Measurements from ENCODE around the gene RWDD1. TPM values are rescaled to one million over a fixed set of nuclear protein-coding genes. Genes with fewer than 3 reads are reported as not detected.
A peak's percentile ranks its signal among the peaks of the same experiment; 100 is the strongest.

RWDD1 gene
- total and polyA plus RNA-seq, 2 donors (not counting 1 experiment from before 2014, with no cell fraction given), result 22.8 to 60.3 TPM

DNA sequence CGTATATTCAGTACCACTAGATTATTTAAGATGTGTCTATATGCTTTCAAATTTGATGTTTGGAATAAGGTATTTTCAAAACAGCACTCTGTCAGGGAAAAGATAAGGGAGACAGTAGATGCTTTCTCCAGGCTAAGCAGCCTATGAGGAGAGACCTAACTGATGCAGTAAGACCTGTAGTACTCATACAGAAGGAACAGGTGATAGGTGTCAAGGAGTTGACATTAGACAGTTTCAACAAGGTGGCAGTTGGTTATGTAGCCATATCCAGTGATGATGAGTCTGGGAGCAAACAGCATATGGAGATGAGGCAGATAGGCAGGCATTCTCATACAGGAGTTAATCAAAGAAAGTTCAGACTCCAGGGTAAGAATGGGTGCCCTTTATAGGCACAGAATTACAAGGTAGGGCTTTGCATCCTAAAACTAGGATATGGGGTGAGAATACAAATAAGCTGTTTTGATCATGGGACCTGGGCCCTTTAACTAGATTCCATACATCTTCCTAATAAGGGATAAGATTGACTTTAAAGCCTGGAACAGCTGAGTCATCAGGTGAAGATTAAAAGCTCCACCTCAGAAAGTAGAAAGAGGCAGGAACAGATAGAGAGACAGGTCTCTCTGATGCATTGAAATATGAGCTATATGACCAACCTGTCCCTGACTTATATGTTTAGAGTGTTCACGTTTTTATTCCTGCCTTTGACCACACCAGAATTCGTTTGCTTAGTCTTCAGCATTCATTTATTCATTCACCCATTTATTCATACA is 52.9 kb downstream of the RWDD1 start:
- DNase-seq (ENCODE audit: low read depth in 2 of 2), result peak in 1 of 2 donors; percentile 7
- Histone ChIP-seq H3K36me3 (ENCODE audit: control insufficient read depth, insufficient read depth, low read length) (no peaks in the 10 kb centered on the region), H3K4me3 (replicated peaks in 1 of 4; ENCODE audit: control extremely low read depth in 1 of 4, insufficient read depth in 1 of 4, low read depth in 3 of 4, low read length in 4 of 4) (no peak overlapping the region), H4K20me1 (ENCODE audit: control insufficient read depth, extremely low read depth, insufficient read depth, low read length) (no peaks in the 10 kb centered on the region), H3K4me1 (ENCODE audit: control insufficient read depth, extremely low read depth, insufficient read depth, low read length) (no peaks in the 10 kb centered on the region), H3K9me3 (ENCODE audit: control insufficient read depth, insufficient read depth, low read depth, low read length) (no peaks in the 10 kb centered on the region), H3K9ac (ENCODE audit: insufficient read depth, low read length) (no peak overlapping the region), H2AFZ (ENCODE audit: low read length) (no peak overlapping the region), H3K27ac (ENCODE audit: insufficient read depth, low read length) (no peak overlapping the region), H3K4me2 (ENCODE audit: extremely low read depth, insufficient read depth, low read length) (no peak overlapping the region), H3K27me3 (ENCODE audit: control insufficient read depth, insufficient read depth, low read length) (no peaks in the 10 kb centered on the region), H3K79me2 (ENCODE audit: control insufficient read depth, insufficient read depth, low read length) (no peaks in the 10 kb centered on the region)
- TF ChIP-seq CTCF (conservative IDR thresholded peaks at IDR 0.05 in 1 of 2, IDR thresholded peaks at IDR 0.05 in 1 of 2; ENCODE audit: low read depth in 1 of 2, low read length in 2 of 2) (no peak), EZH2 (IDR thresholded peaks at IDR 0.05; ENCODE audit: low read length, missing control alignments) (no peak)

GRCh38 chr6:116625872-116626271 is 54.6 kb downstream of the RWDD1 start:
- H3K9me3 ChIP-seq (ENCODE audit: control insufficient read depth, insufficient read depth, low read depth, low read length), result no peaks in the 10 kb centered on the region
- no peaks in the 10 kb centered on the region for H3K4me1 ChIP-seq (ENCODE audit: control insufficient read depth, extremely low read depth, insufficient read depth, low read length)
- H2AFZ ChIP-seq (ENCODE audit: low read length), result no peak overlapping the region
- no peak overlapping the region for H3K27ac ChIP-seq (ENCODE audit: insufficient read depth, low read length)
- no peaks in the 10 kb centered on the region for H3K27me3 ChIP-seq (ENCODE audit: control insufficient read depth, insufficient read depth, low read length)
- no peak for TF ChIP-seq EZH2 (IDR thresholded peaks at IDR 0.05; ENCODE audit: low read length, missing control alignments)
- no peak for TF ChIP-seq CTCF (conservative IDR thresholded peaks at IDR 0.05 in 1 of 2, IDR thresholded peaks at IDR 0.05 in 1 of 2; ENCODE audit: low read depth in 1 of 2, low read length in 2 of 2)
- no peaks in the 10 kb centered on the region for H3K79me2 ChIP-seq (ENCODE audit: control insufficient read depth, insufficient read depth, low read length)
- no peak overlapping the region for H3K4me3 ChIP-seq (replicated peaks in 1 of 4; ENCODE audit: control extremely low read depth in 1 of 4, insufficient read depth in 1 of 4, low read depth in 3 of 4, low read length in 4 of 4)
- no peak overlapping the region for H3K9ac ChIP-seq (ENCODE audit: insufficient read depth, low read length)
- H3K4me2 ChIP-seq (ENCODE audit: extremely low read depth, insufficient read depth, low read length), result no peak overlapping the region
- H3K36me3 ChIP-seq (ENCODE audit: control insufficient read depth, insufficient read depth, low read length), result no peaks in the 10 kb centered on the region
- H4K20me1 ChIP-seq (ENCODE audit: control insufficient read depth, extremely low read depth, insufficient read depth, low read length), result no peaks in the 10 kb centered on the region
- no peak for DNase-seq (ENCODE audit: low read depth in 2 of 2)

DNA sequence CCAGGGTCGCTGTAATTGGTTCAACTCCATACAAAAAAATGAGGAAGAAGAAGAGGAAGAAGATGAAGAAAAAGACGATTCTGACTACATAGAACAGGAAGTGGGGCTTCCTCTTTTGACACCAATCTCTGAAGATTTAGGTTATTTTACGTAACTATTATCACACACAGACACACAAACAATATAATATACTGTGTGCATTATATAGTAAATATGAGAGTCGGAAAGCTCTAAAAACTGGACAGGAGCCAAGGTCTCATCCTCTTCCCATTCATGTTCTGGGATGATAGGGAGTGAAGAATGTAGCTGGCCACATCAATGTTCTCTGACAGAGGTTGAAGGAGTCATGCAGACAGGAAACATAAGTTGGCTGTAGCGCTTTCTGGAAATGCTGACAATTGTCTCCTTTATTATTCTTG is 58.3 kb downstream of the RWDD1 start:
- no peaks in the 10 kb centered on the region for H3K9me3 ChIP-seq (ENCODE audit: control insufficient read depth, insufficient read depth, low read depth, low read length)
- TF ChIP-seq EZH2 (IDR thresholded peaks at IDR 0.05; ENCODE audit: low read length, missing control alignments), result no peak
- no peak for TF ChIP-seq CTCF (conservative IDR thresholded peaks at IDR 0.05 in 1 of 2, IDR thresholded peaks at IDR 0.05 in 1 of 2; ENCODE audit: low read depth in 1 of 2, low read length in 2 of 2)

More for the DNA sequence above, 58.3 kb downstream of the RWDD1 start:
- no peak for DNase-seq (ENCODE audit: low read depth in 2 of 2)
- H3K9ac ChIP-seq (ENCODE audit: insufficient read depth, low read length), result no peak overlapping the region
- no peak overlapping the region for H3K4me3 ChIP-seq (replicated peaks in 1 of 4; ENCODE audit: control extremely low read depth in 1 of 4, insufficient read depth in 1 of 4, low read depth in 3 of 4, low read length in 4 of 4)
- no peaks in the 10 kb centered on the region for H3K36me3 ChIP-seq (ENCODE audit: control insufficient read depth, insufficient read depth, low read length)
- no peak overlapping the region for H2AFZ ChIP-seq (ENCODE audit: low read length)
- no peaks in the 10 kb centered on the region for H3K79me2 ChIP-seq (ENCODE audit: control insufficient read depth, insufficient read depth, low read length)
- H3K27ac ChIP-seq (ENCODE audit: insufficient read depth, low read length), result no peak overlapping the region
- H3K4me2 ChIP-seq (ENCODE audit: extremely low read depth, insufficient read depth, low read length), result no peak overlapping the region
- H4K20me1 ChIP-seq (ENCODE audit: control insufficient read depth, extremely low read depth, insufficient read depth, low read length), result no peaks in the 10 kb centered on the region
- no peaks in the 10 kb centered on the region for H3K27me3 ChIP-seq (ENCODE audit: control insufficient read depth, insufficient read depth, low read length)
- no peaks in the 10 kb centered on the region for H3K4me1 ChIP-seq (ENCODE audit: control insufficient read depth, extremely low read depth, insufficient read depth, low read length)
